ENCODE measurements around the gene MINK1.

MINK1 gene

GRCh38 chr17:4881761-4882555, 48.8 kb downstream of the MINK1 start:
- no peak for DNase-seq

DNA sequence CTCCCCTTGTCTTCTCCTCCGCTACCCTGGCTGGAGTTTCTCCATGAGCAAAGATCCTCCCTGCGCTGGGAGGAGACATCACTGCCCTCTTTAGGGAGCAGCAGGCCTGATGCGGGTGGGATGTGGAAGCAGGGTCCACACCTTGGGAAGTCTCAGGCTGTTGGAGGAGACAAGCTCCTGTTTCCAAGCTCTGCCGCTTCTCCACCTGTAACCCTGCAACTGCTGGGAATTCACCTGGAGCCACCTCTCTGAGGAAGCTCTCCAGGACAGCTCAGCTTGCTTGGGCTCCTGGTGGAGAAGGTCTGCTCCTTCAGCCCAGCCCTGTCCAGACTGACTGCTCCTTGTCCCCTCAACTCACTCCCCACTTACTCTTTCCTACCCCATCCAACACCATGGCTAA, 51.3 kb downstream of the MINK1 start:
- no peak for DNase-seq

DNA sequence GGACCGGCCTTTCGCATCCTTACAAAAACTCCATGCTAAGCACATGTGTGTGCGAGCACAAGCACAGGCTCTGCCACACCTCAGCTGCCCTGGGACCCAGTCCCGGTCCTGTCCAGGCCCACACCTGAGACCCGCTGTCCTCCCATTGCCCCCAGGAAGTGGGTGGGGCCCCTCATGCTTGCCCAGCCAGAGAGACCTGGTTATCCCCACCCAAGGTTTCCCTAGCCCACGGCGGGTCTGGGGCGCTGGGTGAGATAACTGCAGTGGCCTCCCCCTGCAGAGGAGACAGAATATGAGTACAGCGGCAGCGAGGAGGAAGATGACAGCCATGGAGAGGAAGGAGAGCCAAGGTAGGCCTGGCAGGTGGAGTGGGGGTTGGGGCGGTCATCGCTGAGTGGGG, 53.7 kb downstream of the MINK1 start:
- no peak for DNase-seq

DNA sequence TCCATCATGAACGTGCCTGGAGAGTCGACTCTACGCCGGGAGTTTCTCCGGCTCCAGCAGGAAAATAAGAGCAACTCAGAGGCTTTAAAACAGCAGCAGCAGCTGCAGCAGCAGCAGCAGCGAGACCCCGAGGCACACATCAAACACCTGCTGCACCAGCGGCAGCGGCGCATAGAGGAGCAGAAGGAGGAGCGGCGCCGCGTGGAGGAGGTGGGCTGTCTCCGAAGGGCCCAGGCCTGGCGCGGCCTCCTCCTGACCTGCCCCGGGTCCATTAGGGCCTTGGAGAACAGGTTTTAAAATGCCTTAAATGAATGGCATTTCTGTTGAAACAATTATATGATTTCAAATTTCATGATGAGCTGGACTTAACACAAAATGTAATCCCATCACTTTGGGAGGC, 54.4 kb downstream of the MINK1 start:
- no peak for DNase-seq

DNA sequence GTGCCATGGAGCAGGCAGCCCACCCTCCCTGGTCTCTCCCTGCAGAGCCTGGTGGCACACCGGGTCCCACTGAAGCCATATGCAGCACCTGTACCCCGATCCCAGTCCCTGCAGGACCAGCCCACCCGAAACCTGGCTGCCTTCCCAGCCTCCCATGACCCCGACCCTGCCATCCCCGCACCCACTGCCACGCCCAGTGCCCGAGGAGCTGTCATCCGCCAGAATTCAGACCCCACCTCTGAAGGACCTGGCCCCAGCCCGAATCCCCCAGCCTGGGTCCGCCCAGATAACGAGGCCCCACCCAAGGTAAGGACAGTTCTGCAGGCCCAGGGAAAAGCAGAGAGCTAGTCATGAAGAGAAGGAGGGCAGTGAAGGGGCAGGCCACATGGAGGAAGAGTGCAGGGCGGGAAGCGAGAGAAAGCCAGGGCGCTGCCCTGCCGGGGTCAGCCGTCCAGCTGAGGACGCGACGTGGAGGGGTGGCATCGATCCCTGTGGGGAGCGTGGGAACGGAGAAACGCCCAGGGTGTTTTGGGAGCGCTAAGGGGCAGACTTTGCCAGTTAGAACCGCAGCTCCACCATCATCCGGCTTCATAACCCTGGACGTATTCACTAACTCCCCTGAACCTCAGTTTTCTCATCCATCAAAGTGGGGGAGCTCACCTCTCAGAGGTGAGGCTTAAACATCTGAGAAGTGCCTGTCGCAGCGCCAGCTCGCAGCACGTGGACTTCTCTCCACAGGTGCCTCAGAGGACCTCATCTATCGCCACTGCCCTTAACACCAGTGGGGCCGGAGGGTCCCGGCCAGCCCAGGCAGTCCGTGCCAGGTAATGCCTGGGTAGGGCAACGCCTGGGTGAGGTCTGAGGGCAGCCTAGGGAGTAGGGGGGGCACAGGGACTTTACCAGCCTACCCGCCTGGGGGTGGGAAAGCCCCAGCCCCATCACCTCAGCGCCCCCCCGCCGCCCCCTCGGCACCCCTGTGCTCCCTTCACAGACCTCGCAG, 58.6 kb downstream of the MINK1 start:
- DNase-seq = no peak

GRCh38 chr17:4892499-4893221, 59.5 kb downstream of the MINK1 start:
- no peak for DNase-seq

DNA sequence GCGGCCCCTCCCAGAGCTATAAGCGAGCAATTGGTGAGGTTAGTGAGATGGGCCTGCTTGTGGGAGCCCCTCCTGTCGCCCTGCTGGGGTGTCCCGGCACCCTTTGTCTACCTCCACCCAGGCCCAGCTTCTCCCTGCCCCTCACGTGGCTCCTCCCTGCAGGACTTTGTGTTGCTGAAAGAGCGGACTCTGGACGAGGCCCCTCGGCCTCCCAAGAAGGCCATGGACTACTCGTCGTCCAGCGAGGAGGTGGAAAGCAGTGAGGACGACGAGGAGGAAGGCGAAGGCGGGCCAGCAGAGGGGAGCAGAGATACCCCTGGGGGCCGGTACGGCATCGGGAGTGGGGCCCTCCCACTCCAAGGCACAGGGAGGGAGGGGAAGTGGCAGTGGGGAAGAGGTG, 60.1 kb downstream of the MINK1 start:
- DNase-seq = no peak

- no peak for DNase-seq
Observed at GRCh38 chr17:4893721-4894560, 60.8 kb downstream of the MINK1 start.

GRCh38 chr17:4895121-4895520, 62.0 kb downstream of the MINK1 start:
- DNase-seq = no peak

GRCh38 chr17:4895657-4896331, 62.7 kb downstream of the MINK1 start:
- no peak for DNase-seq

DNA sequence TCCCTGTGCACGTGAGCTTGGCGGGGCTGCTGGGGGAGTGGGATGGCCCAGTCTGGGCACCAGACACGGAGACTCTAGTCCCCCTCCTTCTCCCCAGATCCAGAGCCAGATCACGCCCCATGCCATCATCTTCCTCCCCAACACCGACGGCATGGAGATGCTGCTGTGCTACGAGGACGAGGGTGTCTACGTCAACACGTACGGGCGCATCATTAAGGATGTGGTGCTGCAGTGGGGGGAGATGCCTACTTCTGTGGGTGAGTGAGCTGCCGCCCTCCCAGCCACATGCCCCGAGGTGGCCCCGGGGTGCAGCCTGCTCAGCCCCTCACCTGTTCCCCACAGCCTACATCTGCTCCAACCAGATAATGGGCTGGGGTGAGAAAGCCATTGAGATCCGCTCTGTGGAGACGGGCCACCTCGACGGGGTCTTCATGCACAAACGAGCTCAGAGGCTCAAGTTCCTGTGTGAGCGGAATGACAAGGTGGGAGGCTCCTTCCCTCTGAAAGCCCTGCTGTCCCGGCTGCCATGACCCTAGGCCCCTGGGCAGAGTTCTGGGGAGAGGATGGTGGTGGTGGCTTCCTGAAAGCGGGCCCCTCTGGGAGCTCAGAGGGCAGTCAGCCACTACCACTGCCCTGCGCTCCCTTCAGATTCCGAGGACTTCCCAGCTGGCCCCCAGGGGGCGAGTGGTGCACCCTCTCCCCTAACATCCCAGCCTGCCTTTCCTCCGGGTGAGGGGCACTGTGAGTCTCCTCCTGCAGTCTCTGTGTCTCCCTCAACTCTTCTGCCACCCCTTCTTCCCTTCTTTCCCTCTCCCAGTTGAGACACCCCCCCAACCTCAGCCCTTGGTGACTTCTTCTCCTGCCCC, 63.4 kb downstream of the MINK1 start:
- no peak for DNase-seq

DNA sequence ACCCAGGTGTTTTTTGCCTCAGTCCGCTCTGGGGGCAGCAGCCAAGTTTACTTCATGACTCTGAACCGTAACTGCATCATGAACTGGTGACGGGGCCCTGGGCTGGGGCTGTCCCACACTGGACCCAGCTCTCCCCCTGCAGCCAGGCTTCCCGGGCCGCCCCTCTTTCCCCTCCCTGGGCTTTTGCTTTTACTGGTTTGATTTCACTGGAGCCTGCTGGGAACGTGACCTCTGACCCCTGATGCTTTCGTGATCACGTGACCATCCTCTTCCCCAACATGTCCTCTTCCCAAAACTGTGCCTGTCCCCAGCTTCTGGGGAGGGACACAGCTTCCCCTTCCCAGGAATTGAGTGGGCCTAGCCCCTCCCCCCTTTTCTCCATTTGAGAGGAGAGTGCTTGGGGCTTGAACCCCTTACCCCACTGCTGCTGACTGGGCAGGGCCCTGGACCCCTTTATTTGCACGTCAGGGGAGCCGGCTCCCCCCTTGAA, 64.1 kb downstream of the MINK1 start:
- no peak for DNase-seq

GRCh38 chr17:4897785-4898184, 64.6 kb downstream of the MINK1 start:
- no peak for DNase-seq

- DNase-seq = no peak
Observed at GRCh38 chr17:4898351-4898750, 65.2 kb downstream of the MINK1 start.

DNA sequence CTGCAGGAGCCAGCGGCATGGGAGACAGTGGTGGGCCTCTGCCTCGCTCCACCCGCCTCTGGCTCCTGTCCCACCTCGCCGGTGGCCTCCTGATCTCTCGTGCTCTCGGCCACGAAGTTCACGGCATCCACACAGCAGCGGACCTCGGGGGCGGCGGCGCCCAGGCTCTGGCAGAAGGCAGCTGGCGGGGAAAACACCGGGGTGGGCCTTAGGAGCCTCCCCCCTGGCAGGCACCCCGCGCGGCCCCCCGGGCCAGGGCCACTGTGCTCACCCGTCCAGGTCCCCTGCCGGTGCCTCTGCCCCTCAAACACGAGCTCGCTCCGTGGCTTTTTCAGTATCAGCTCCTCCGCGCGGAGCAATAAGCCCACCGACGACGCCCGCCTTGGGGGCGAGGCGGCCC, 65.8 kb downstream of the MINK1 start:
- peak; percentile 39 for DNase-seq

- DNase-seq = peak; percentile 89
Observed at GRCh38 chr17:4899341-4900230, 66.4 kb downstream of the MINK1 start, which contains the start of gene C17orf107. TSS of gene C17orf107 (plus strand) at chr17:4899536. CDS start at chr17:4899763, 227 bp downstream.

DNA sequence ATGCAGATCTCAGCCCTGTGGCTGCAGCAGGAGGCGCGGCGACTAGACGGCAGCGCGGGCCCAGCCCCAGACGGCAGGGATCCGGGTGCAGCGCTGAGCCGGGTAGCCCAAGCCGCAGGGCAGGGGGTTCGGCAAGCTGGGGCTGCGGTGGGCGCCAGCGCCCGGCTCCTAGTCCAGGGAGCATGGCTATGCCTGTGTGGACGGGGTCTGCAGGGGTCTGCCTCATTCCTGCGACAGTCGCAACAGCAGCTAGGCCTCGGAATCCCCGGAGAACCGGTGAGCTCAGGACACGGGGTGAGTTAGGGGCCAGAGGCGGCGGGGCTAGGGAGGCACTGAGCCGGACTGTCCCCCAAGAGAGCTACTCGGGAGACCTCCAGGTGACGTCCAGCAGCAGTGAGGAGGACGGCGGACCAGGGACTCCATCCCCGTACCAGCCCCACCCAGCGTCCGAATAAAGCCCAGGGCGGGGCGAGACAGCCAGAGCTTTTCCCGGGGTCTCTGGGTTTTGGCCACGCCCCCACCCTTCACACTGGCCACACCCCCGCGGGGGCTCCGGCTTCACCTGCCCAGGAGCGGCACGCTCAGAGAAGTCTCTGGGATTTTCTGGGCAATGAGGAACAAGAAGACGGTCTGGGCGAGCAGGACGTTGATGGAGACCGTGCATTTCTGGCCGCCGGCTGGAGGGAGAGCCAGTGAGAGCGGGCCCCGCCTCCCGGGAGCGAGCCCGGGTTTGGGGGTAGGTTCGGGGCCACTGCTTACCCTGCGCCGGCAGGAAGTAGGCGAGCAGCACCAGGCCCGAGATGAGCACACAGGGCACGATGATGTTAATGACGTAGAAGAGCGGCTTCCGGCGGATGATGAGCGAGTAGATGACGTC, 67.3 kb downstream of the MINK1 start:
- peak; percentile 44 for DNase-seq

DNA sequence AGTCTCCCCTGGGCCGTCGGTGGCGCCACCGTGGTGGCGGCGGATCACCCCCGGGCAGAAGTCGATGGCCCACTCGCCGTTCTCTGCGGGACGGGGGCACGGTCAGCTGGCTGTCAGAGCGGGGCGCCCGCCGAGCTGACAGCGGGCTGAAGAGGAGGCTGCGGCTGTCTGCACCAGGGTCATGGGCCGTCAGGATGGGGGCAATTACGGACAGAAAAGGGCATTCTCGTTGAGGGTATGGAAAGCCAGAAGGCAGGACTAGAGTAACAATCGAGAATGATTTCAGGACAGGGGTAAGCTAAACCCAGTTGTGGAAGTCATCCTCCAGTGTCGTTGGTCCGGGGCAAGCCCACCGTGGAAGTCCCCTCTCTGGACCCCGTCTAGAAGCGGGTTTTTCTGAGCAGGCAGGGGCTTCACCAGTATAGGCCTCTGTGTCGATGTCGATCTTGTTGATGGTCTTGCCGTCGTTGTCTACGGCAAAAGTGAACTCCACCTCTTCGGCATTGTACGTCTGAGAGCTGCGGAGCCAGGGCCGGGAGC, 68.0 kb downstream of the MINK1 start:
- no peak for DNase-seq
